SIG-M5 (cell line): ENCODE measurements around the gene NAGPA.
"Not testable (repeated sequence)": the region's sequence is repeated elsewhere in the genome, so short reads cannot be mapped to it uniquely, and the experiment has no call there.

ENCODE experiments used
- DNase-seq: peaks from one replicate; lab custom pipeline; 2025; lab: John Stamatoyannopoulos, UW

NAGPA gene

GRCh38 chr16:5033256-5034166, at the start of gene NAGPA:
Gene NAGPA, minus strand, starts transcription at chr16:5033935. Its CDS starts 21 bp downstream, at chr16:5033914.
- DNase-seq = no peak

- not testable (repeated sequence) for DNase-seq
Observed at GRCh38 chr16:5080996-5081395, 47.3 kb upstream of the NAGPA start.

- DNase-seq = not testable (repeated sequence)
Observed at GRCh38 chr16:5080461-5080860, 46.7 kb upstream of the NAGPA start.

- DNase-seq = no peak
Observed at GRCh38 chr16:5078626-5079025, 44.9 kb upstream of the NAGPA start.

- DNase-seq = no peak
Observed at GRCh38 chr16:5077304-5077703, 43.6 kb upstream of the NAGPA start.

GRCh38 chr16:5075637-5076036, 41.9 kb upstream of the NAGPA start:
- no peak for DNase-seq

GRCh38 chr16:5073771-5074170, 40.0 kb upstream of the NAGPA start:
- DNase-seq = not testable (repeated sequence)

GRCh38 chr16:5073279-5073629, 39.5 kb upstream of the NAGPA start:
- DNase-seq = no peak

GRCh38 chr16:5072334-5073278, 38.9 kb upstream of the NAGPA start:
- DNase-seq = no peak

GRCh38 chr16:5071681-5072333, 38.1 kb upstream of the NAGPA start, which contains the start of gene ALG1:
Gene ALG1, plus strand, starts transcription at chr16:5071843. Its CDS starts 7 bp downstream, at chr16:5071850.
- DNase-seq = no peak

GRCh38 chr16:5071341-5071680, 37.6 kb upstream of the NAGPA start:
- no peak for DNase-seq

- no peak for DNase-seq
Observed at GRCh38 chr16:5070431-5071186, 36.9 kb upstream of the NAGPA start.

GRCh38 chr16:5069854-5070253, 36.1 kb upstream of the NAGPA start:
- DNase-seq = no peak

GRCh38 chr16:5069048-5069447, 35.3 kb upstream of the NAGPA start:
- DNase-seq = no peak

GRCh38 chr16:5066511-5066910, 32.8 kb upstream of the NAGPA start:
- no peak for DNase-seq

- DNase-seq = no peak
Observed at GRCh38 chr16:5065813-5066212, 32.1 kb upstream of the NAGPA start, which contains the start of gene C16orf89. Gene C16orf89, minus strand, starts transcription at chr16:5065956. Its CDS starts 48 bp downstream, at chr16:5065908.

- DNase-seq = no peak
Observed at GRCh38 chr16:5065326-5065725, 31.6 kb upstream of the NAGPA start.

GRCh38 chr16:5064915-5065314, 31.2 kb upstream of the NAGPA start:
- DNase-seq = no peak

- DNase-seq = no peak
Observed at GRCh38 chr16:5062790-5063765, 29.3 kb upstream of the NAGPA start.

- DNase-seq = no peak
Observed at GRCh38 chr16:5062051-5062450, 28.3 kb upstream of the NAGPA start.
